SK-N-MC (cell line): ENCODE measurements around the gene OLIG3.

Source experiments
- DNase-seq: peaks from one replicate; pipeline ENCODE4 v3.0.0-alpha.2; 2011; ENCODE audit warnings: low read depth, low spot score
- H3K27ac ChIP-seq: fragments of 200-600 bp; sonication (generic); 2 replicates; pipeline ENCODE4 v1.5.1; 2016; ENCODE audit warnings: mixed run types
- H3K36me3 ChIP-seq: fragments of 200-600 bp; sonication (generic); 2 replicates; pipeline ENCODE4 v1.6.1; 2017; ENCODE audit warnings: antibody characterized with exemption, low read length, mixed read lengths; ENCODE audit not compliant: insufficient read depth
- H3K4me3 ChIP-seq: fragments of 200-600 bp; sonication (generic); 2 replicates; pipeline ENCODE4 v1.5.1; 2016
- H3K9ac ChIP-seq: fragments of 200-600 bp; sonication (generic); 2 replicates; pipeline ENCODE4 v1.8.0; 2017; ENCODE audit warnings: mixed run types, mixed read lengths; ENCODE audit not compliant: insufficient read length
- H3K9me3 ChIP-seq: fragments of 200-600 bp; sonication (generic); 2 replicates; pipeline ENCODE4 v1.6.1; 2017; ENCODE audit warnings: low read depth, mild to moderate bottlenecking, antibody characterized with exemption, low read length, moderate library complexity, mixed read lengths
- EZH2 ChIP-seq: fragments of 200-600 bp; sonication (generic); IDR thresholded peaks from one replicate; pipeline ENCODE4 v1.6.1; 2017; ENCODE audit warnings: antibody characterized with exemption
- FOXP2 ChIP-seq: optimal IDR thresholded peaks from 2 replicates; pipeline ENCODE3; 2011; ENCODE audit warnings: mild to moderate bottlenecking, moderate library complexity; ENCODE audit not compliant: insufficient read depth; ENCODE audit errors: extremely low read length, control extremely low read depth
- POLR2AphosphoS5 ChIP-seq: IDR thresholded peaks from 2 replicates; pipeline ENCODE4 v1.6.1; 2012; ENCODE audit warnings: mild to moderate bottlenecking, low read depth, low read length, borderline replicate concordance

The OLIG3 gene

DNA sequence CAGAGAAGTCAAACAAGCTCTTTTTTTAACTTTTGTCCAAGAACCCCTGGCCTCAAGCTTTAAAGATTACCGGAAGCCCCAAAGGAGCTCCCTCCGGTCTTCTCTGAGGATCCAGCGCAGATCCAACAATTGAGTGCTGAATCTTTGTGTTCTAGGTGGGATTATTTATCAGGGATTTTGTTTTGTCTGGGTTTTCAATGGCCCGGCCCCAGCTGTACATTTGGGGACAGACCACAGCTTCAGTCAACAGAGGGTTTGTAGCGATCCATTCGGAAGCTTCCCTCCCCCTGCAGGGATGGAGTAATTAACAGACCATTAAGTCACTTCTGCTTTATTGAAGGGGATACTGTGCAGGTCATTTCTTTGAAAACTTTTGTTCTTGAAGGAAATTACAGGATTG is 7.8 kb downstream of the OLIG3 start:
- Histone ChIP-seq H3K9me3 (no peaks in the 10 kb centered on the region), H3K27ac (no peak overlapping the region), H3K4me3 (no peak overlapping the region), H3K9ac (no peak overlapping the region), H3K36me3 (no peaks in the 10 kb centered on the region)
- TF ChIP-seq EZH2, result no peak
- no peak for TF ChIP-seq FOXP2
- no peak for TF ChIP-seq POLR2AphosphoS5
- DNase-seq, result no peak

GRCh38 chr6:137480431-137480830 is 13.8 kb downstream of the OLIG3 start:
- Histone ChIP-seq H3K4me3 (no peak overlapping the region), H3K9me3 (no peaks in the 10 kb centered on the region), H3K27ac (no peak overlapping the region), H3K9ac (no peak overlapping the region), H3K36me3 (no peaks in the 10 kb centered on the region)
- DNase-seq, result no peak
- TF ChIP-seq EZH2, result no peak

GRCh38 chr6:137475103-137475502 is 19.1 kb downstream of the OLIG3 start:
- DNase-seq, result no peak
- H3K9ac ChIP-seq, result no peak overlapping the region
- no peaks in the 10 kb centered on the region for H3K36me3 ChIP-seq
- no peak for TF ChIP-seq FOXP2
- no peak for TF ChIP-seq EZH2
- TF ChIP-seq POLR2AphosphoS5, result no peak
- H3K9me3 ChIP-seq, result no peaks in the 10 kb centered on the region
- H3K4me3 ChIP-seq, result no peak overlapping the region
- H3K27ac ChIP-seq, result no peak overlapping the region

DNA sequence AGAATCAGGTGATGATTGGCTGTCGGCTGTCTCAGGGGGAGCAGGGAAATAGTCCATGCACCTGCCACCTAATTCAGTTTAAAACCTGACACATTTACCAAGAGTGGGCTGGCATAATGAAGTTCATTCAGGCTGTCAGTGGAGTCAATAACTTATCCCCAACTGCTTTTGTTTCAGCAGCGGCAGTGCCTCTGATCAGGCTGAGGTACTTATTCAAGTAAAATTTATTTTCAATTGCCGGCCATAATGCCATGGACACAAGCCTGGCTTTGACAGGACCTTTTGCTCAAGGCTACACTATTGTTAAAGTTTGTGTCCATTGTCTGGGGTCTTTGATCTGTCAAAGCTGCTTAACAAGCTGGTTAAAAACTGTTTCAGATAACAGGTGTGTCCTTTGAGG is 20.6 kb downstream of the OLIG3 start:
- TF ChIP-seq FOXP2 (no peak), POLR2AphosphoS5 (no peak)
- no peak for DNase-seq

GRCh38 chr6:137472641-137473137 is 21.5 kb downstream of the OLIG3 start:
- no peaks in the 10 kb centered on the region for H3K36me3 ChIP-seq
- H3K4me3 ChIP-seq, result no peak overlapping the region
- DNase-seq, result no peak
- no peaks in the 10 kb centered on the region for H3K9me3 ChIP-seq
- no peak for TF ChIP-seq POLR2AphosphoS5
- no peak for TF ChIP-seq FOXP2
- no peak for TF ChIP-seq EZH2
- no peak overlapping the region for H3K27ac ChIP-seq
- H3K9ac ChIP-seq, result no peak overlapping the region

More for the DNA sequence above, 20.6 kb downstream of the OLIG3 start:
- no peaks in the 10 kb centered on the region for H3K9me3 ChIP-seq
- H3K4me3 ChIP-seq, result no peak overlapping the region
- no peaks in the 10 kb centered on the region for H3K36me3 ChIP-seq
- no peak overlapping the region for H3K9ac ChIP-seq
- H3K27ac ChIP-seq, result no peak overlapping the region

- Histone ChIP-seq H3K27ac (no peak overlapping the region), H3K9me3 (no peaks in the 10 kb centered on the region), H3K4me3 (no peak overlapping the region), H3K36me3 (no peaks in the 10 kb centered on the region), H3K9ac (no peak overlapping the region)
- no peak for DNase-seq
- TF ChIP-seq FOXP2 (no peak), EZH2 (no peak), POLR2AphosphoS5 (no peak)
Observed at GRCh38 chr6:137471986-137472385, 22.2 kb downstream of the OLIG3 start.

GRCh38 chr6:137471497-137471896 is 22.7 kb downstream of the OLIG3 start:
- no peak overlapping the region for H3K27ac ChIP-seq
- TF ChIP-seq POLR2AphosphoS5 (no peak), FOXP2 (no peak), EZH2 (no peak)
- no peak overlapping the region for H3K4me3 ChIP-seq
- DNase-seq, result no peak
- H3K36me3 ChIP-seq, result no peaks in the 10 kb centered on the region
- H3K9me3 ChIP-seq, result no peaks in the 10 kb centered on the region
- H3K9ac ChIP-seq, result no peak overlapping the region

GRCh38 chr6:137467211-137467610 is 27.0 kb downstream of the OLIG3 start:
- no peak overlapping the region for H3K4me3 ChIP-seq
- H3K9me3 ChIP-seq, result no peaks in the 10 kb centered on the region
- DNase-seq, result no peak
- no peak overlapping the region for H3K27ac ChIP-seq
- no peaks in the 10 kb centered on the region for H3K36me3 ChIP-seq
- H3K9ac ChIP-seq, result no peak overlapping the region
- TF ChIP-seq POLR2AphosphoS5 (no peak), EZH2 (no peak), FOXP2 (no peak)

DNA sequence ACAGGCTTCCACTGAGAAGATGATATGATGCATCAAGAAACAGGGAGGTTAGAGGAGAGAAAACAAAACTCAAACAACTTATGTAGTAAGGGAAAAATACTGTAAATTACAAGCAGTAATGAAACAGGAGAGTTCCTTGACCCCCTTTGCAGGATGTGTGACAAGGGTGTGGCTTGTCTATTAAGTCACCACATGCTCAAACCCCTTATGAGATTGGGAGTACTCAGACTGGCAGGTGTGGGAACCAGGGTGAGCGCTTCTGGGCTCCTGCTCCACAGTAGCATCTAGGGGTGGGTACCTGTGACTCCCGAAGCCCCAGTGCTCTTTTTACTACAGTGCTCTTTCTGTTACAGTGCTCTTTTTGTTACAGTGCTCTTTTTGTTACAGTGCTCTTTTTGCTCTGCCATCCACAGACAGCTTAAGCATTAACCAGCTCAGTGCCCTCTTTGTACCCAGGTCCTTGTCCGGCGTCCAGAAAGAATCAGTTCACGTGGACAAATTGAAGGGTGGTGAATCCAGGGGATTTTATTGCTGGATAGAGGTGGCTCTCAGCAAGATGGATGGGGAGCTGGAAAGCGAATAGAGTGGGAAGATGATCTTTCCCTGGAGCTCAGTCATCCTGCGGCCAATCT is 28.7 kb downstream of the OLIG3 start:
- H3K9ac ChIP-seq, result no peak overlapping the region
- H3K36me3 ChIP-seq, result no peaks in the 10 kb centered on the region
- H3K27ac ChIP-seq, result no peak overlapping the region
- H3K9me3 ChIP-seq, result no peaks in the 10 kb centered on the region
- H3K4me3 ChIP-seq, result no peak overlapping the region
- TF ChIP-seq FOXP2 (no peak), POLR2AphosphoS5 (no peak), EZH2 (no peak)
- no peak for DNase-seq
